Body of pancreas (tissue), 2 donors: ENCODE results near the gene SULT6B1. TPM values are rescaled to one million over a fixed set of nuclear protein-coding genes. Genes with fewer than 3 reads are reported as not detected.

Source experiments
- total RNA-seq, 2 donors: library from RNA; depleted of rRNA; stranded (reverse); fragments of >200 nt; gene quantifications; one replicate each; pipeline ENCODE4 v1.1.0, GENCODE V29; 2016

SULT6B1 gene
- total RNA-seq, 2 donors from 2014 or later, result not detected

Other genes starting within 250 kb of the SULT6B1 start
- 10 to 100 TPM in 1 of 2 donors, 1 to 10 TPM in 1; 7.3 to 12.7 TPM for gene STRN, start 222.1 kb downstream of the SULT6B1 start, total RNA-seq
- 10 to 100 TPM; 44.8 to 51.9 TPM for gene HEATR5B, start 104.3 kb downstream of the SULT6B1 start, total RNA-seq
- gene GPATCH11, start 104.2 kb downstream of the SULT6B1 start, total RNA-seq, result 1 to 10 TPM; 3.3 to 5.2 TPM
- 10 to 100 TPM; 18.9 to 39.9 TPM for gene EIF2AK2, start 31.7 kb downstream of the SULT6B1 start, total RNA-seq
- 10 to 100 TPM in 1 of 2 donors, 1 to 10 TPM in 1; 9.9 to 21.8 TPM for gene CEBPZOS, start 7.8 kb upstream of the SULT6B1 start, total RNA-seq
- gene CEBPZ, start 42.9 kb upstream of the SULT6B1 start, total RNA-seq, result 10 to 100 TPM; 20.8 to 33.6 TPM
- gene NDUFAF7, start 43.0 kb upstream of the SULT6B1 start, total RNA-seq, result 10 to 100 TPM; 12.2 to 18.5 TPM
- 10 to 100 TPM in 1 of 2 donors, 1 to 10 TPM in 1; 8.2 to 15.3 TPM for gene PRKD3, start 136.2 kb upstream of the SULT6B1 start, total RNA-seq
- gene QPCT, start 156.0 kb upstream of the SULT6B1 start, total RNA-seq, result 1 to 10 TPM; 1.3 to 3.4 TPM